ENCODE results near the gene FBXW5.

Gene FBXW5, protein sequence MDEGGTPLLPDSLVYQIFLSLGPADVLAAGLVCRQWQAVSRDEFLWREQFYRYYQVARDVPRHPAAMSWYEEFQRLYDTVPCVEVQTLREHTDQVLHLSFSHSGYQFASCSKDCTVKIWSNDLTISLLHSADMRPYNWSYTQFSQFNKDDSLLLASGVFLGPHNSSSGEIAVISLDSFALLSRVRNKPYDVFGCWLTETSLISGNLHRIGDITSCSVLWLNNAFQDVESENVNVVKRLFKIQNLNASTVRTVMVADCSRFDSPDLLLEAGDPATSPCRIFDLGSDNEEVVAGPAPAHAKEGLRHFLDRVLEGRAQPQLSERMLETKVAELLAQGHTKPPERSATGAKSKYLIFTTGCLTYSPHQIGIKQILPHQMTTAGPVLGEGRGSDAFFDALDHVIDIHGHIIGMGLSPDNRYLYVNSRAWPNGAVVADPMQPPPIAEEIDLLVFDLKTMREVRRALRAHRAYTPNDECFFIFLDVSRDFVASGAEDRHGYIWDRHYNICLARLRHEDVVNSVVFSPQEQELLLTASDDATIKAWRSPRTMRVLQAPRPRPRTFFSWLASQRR

DNA sequence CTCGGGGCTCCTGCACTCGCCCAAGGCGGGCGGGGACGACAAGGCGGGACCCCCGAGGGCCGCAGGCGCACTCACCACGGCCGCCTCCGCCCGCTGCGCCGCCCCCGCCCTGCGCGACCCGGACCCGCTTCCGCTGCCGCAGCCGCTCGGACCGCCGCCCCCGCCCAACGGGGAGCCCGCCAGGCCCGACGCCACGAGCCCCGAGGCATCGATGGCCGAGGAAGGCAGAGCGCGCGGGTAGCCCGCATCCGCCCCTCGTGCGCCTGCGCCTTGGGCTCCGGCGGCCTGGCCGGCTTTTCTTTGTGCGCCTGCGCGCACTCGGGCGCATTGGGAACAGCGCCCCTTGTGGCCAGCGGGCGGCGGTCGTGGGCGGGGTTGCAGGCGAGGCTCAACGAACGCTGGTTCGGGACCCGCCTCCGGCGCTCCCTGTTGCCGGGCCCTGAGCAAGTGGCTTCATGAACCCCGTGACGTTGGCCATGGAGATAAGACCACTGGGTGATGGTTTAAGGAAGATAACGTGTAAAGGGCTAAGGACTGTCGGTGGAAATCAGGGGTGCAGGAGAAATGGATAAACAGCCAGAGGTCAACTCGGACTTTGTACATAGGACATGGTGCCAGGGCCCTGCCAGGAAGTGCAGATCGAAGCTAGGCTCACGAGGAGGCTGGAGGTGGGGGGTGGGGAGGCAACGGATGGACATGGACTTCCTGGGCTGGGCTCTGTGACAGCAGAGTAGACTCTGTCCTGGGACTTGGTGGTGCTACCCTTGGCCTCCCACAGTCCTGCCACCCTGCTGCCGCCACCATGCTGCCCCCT, at the start of gene FBXW5, which contains the start of gene C8G:
FBXW5 (minus strand) TSS at position 220 of the 814 bp plus-strand sequence. CDS start 655 bp downstream, outside the sequence.
C8G (plus strand) TSS at position 725 of the 814 bp plus-strand sequence; CDS start at position 803, 78 bp downstream.
- Histone ChIP-seq H3K36me3 (ENCODE audit: insufficient read depth) (peaks cover 3% of the 10 kb centered on the region; the same call in 1 of the 2 replicates), H3K4me3 (IDR thresholded peaks at IDR 0.05; ENCODE audit: insufficient read depth, low read depth, low read length) (peak within 1 kb of the TSS; percentile 22), H3K79me2 (ENCODE audit: insufficient read depth, low read depth) (peaks cover 18% of the 10 kb centered on the region; the same call in 1 of the 2 replicates), H3K27me3 (ENCODE audit: insufficient read depth, low read depth) (no peaks in the 10 kb centered on the region), H2AFZ (ENCODE audit: low read depth) (no peak within 1 kb of the TSS; the same call in 1 of the 2 replicates), H3K9ac (peak within 1 kb of the TSS; percentile 64; the same call in 1 of the 2 replicates), H4K20me1 (ENCODE audit: insufficient read depth) (no peaks in the 10 kb centered on the region), H3K27ac (peak within 1 kb of the TSS; percentile 60), H3K4me2 (peak within 1 kb of the TSS; percentile 60), H3K4me1 (ENCODE audit: low read depth, poor library complexity, severe bottlenecking) (peaks cover 17% of the 10 kb centered on the region)
- peak; percentile 81 for TF ChIP-seq CTCF (conservative IDR thresholded peaks at IDR 0.05; ENCODE audit: low read depth, low read length)

GRCh38 chr9:136992819-136993369, 48.4 kb upstream of the FBXW5 start:
- Histone ChIP-seq H3K79me2 (ENCODE audit: insufficient read depth, low read depth) (no peaks in the 10 kb centered on the region), H3K36me3 (ENCODE audit: insufficient read depth) (no peaks in the 10 kb centered on the region), H4K20me1 (ENCODE audit: insufficient read depth) (no peaks in the 10 kb centered on the region), H3K4me2 (peak overlapping the region; percentile 89), H3K27ac (peak overlapping the region; percentile 76), H3K4me1 (ENCODE audit: low read depth, poor library complexity, severe bottlenecking) (peaks cover 9% of the 10 kb centered on the region), H2AFZ (ENCODE audit: low read depth) (peak overlapping the region; percentile 72; the same call in 1 of the 2 replicates), H3K9ac (peak overlapping the region; percentile 86), H3K4me3 (IDR thresholded peaks at IDR 0.05; ENCODE audit: insufficient read depth, low read depth, low read length) (no peak overlapping the region), H3K27me3 (ENCODE audit: insufficient read depth, low read depth) (peaks cover 47% of the 10 kb centered on the region)
- no peak for TF ChIP-seq CTCF (conservative IDR thresholded peaks at IDR 0.05; ENCODE audit: low read depth, low read length)

DNA sequence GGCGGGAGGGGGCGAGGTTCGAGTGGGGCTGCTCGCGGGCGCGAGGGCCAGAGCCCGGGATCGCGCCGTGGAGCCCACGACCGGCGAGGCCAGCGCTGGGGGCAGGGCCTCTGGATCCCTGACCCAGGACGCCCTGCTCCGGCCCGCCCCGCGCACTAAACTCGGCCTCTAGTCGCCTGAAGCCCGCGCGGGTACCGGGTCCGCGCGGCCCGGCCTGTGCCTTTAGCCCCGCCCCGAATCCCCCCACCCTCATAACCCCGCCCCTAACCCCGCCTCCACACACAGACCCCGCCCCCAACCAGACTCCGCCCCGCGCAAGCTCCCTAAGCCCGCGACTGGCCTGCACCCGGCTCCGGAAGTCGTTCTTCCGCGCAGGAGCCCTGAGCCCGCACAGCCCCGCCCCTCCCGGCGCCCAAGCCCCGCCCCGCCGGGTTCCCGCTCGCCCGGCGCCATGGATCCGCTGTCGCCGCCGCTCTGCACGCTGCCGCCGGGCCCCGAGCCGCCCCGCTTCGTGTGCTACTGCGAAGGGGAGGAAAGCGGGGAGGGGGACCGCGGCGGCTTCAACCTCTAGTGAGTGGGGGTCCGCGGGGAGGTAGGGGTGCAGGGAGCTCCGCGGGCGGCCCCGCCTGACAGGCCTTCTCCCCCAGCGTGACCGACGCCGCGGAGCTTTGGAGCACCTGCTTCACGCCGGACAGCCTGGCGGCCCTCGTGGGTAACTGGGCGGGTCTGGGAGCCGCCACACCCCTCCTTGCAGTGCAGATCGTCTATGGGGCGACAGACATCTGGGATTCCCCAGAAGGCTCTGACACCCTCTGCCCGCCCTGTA, 47.7 kb upstream of the FBXW5 start, which contains the start of gene PAXX:
PAXX (plus strand) TSS at position 430 of the 826 bp plus-strand sequence; CDS start at position 452, 22 bp downstream.
- H3K27ac ChIP-seq, result peak within 1 kb of the TSS; percentile 76
- peaks cover 9% of the 10 kb centered on the region for H3K4me1 ChIP-seq (ENCODE audit: low read depth, poor library complexity, severe bottlenecking)

More for the DNA sequence above, 47.7 kb upstream of the FBXW5 start, which contains the start of gene PAXX:
- Histone ChIP-seq H3K27me3 (ENCODE audit: insufficient read depth, low read depth) (peaks cover 47% of the 10 kb centered on the region), H3K9ac (peak within 1 kb of the TSS; percentile 86), H3K36me3 (ENCODE audit: insufficient read depth) (no peaks in the 10 kb centered on the region), H2AFZ (ENCODE audit: low read depth) (peak within 1 kb of the TSS; percentile 72), H3K79me2 (ENCODE audit: insufficient read depth, low read depth) (no peaks in the 10 kb centered on the region), H3K4me3 (IDR thresholded peaks at IDR 0.05; ENCODE audit: insufficient read depth, low read depth, low read length) (no peak within 1 kb of the TSS), H3K4me2 (peak within 1 kb of the TSS; percentile 89), H4K20me1 (ENCODE audit: insufficient read depth) (no peaks in the 10 kb centered on the region)
- TF ChIP-seq CTCF (conservative IDR thresholded peaks at IDR 0.05; ENCODE audit: low read depth, low read length), result no peak

Measured in KMS-11 (cell line).